Gastroesophageal sphincter (tissue), 4 donors: Measurements from ENCODE around the gene UBE2E2. TPM values are rescaled to one million over a fixed set of nuclear protein-coding genes. Genes with fewer than 3 reads are reported as not detected.

ENCODE experiments used
- ATAC-seq: fragments of 150-250 bp; one replicate; pipeline ENCODE4 v1.9.1; 2016; ENCODE audit warnings: mild to moderate bottlenecking, moderate library complexity
- H3K27ac ChIP-seq, 4 donors: fragments of 200-600 bp; sonication (generic) in 3 of 4; 1 replicate in 3 of 4; 2 replicates in 1 of 4; pipeline ENCODE4 v1.5.1; 2016 to 2019
- H3K27me3 ChIP-seq: fragments of 200-600 bp; sonication (generic); one replicate; pipeline ENCODE4 v1.5.1; 2019
- H3K36me3 ChIP-seq, 2 donors: fragments of 200-600 bp; sonication (generic); one replicate each; pipeline ENCODE4 v1.5.1; 2019; ENCODE audit warnings: control low read depth in 1 of 2
- H3K4me1 ChIP-seq, 3 donors: fragments of 200-600 bp; sonication (generic); 1 replicate in 2 of 3; 2 replicates in 1 of 3; pipeline ENCODE4 v1.5.1; 2016 to 2019; ENCODE audit warnings: control low read depth in 2 of 3
- H3K4me3 ChIP-seq, 2 donors: fragments of 200-600 bp; sonication (generic); one replicate each; pipeline ENCODE4 v1.5.1; 2019; ENCODE audit warnings: mild to moderate bottlenecking in 1 of 2, moderate library complexity in 1 of 2
- H3K9me3 ChIP-seq, 3 donors: fragments of 200-600 bp; sonication (generic); one replicate each; pipeline ENCODE4 v1.5.1; 2017 to 2019; ENCODE audit warnings: control low read depth in 2 of 3
- EP300 ChIP-seq: sonication (generic); formaldehyde crosslinking; IDR thresholded peaks from one replicate; pipeline ENCODE4 v1.6.1; 2017; ENCODE audit warnings: antibody characterized with exemption, mild to moderate bottlenecking
- POLR2A ChIP-seq, 2 donors: fragments of 450-650 bp; IDR thresholded peaks; one replicate each; pipeline ENCODE4 v1.6.1; 2017; ENCODE audit warnings: antibody characterized with exemption in 2 of 2, mild to moderate bottlenecking in 2 of 2, moderate library complexity in 1 of 2
- POLR2AphosphoS5 ChIP-seq: sonication (generic); formaldehyde crosslinking; IDR thresholded peaks from one replicate; pipeline ENCODE4 v1.6.1; 2017; ENCODE audit warnings: antibody characterized with exemption
- WGBS, 2 donors: methylation state at CpG; one replicate each; pipeline ENCODE4 v1.1.5; 2018; ENCODE audit warnings: low coverage in 1 of 2; 5-methylcytosine and 5-hydroxymethylcytosine counted together
- total RNA-seq, 4 donors: library from RNA; depleted of rRNA; stranded (reverse); fragments of >200 nt; gene quantifications; one replicate each; pipeline ENCODE4 v1.1.0, GENCODE V29; 2016
- TF ChIP-seq, protein P1 (sequence below), 4 experiments: fragments of 200-600 bp in 2 of 4; fragments of 450-650 bp in 2 of 4; sonication (generic) in 1 of 4; IDR thresholded peaks; one replicate each; pipeline ENCODE4 v1.5.1; 2017 to 2019; ENCODE audit warnings: antibody characterized with exemption in 4 of 4, mild to moderate bottlenecking in 2 of 4, moderate library complexity in 2 of 4

UBE2E2 gene
- total RNA-seq, 4 donors from 2014 or later: 35.8 to 114 (median 70.2) TPM

DNA sequence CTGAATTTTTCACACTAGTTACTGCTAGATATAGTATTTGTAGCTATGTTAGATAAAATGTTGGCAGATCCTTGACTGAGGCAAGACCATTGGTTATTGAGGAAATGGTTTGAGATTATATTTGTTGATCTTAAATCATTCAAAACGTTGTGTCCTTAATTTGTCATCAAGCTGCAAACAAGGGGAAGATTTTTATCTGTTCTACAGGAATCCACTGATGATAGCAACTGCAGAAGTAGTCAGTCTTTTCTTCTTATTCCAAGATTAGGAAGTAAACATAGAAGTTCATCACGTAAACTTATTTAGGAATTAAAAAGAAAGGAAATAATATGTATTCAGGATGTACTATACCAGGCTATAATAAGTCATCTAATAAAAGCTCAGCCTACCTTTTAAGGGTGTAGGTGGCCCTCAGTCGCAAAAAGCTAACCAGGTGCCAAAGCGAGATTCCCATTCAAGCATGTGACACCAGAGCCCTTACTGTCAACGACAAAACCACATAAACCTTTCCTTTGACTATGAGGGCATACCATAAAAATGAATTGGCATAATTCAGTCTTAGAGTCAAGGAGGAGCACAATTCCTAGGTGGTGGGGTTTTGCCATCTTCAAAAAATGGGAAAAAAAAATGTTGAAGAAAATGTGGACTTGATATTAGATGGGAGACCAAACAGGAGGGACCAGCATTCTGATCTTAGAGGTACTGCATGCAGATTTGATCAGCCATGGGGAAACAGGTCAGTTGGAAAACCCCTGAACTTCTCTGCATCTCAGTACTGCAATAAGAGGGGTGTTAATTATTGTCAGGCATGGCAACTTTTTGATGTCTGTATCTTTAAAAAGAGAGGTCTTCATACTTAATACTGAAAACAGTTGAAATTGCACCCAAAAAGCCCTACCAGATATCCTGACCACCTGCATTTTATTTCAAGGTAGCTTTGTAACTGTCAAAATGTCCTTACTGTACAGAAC is 390.1 kb downstream of the UBE2E2 start:
- Histone ChIP-seq H3K27me3 (no peaks in the 10 kb centered on the region), H3K4me3 (no peak overlapping the region), H3K36me3 (peaks cover 0 to 4% of the 10 kb centered on the region in 2 donors), H3K4me1 (no peaks in the 10 kb centered on the region), H3K9me3 (no peaks in the 10 kb centered on the region), H3K27ac (no peak overlapping the region)
- no peak for TF ChIP-seq POLR2A (IDR thresholded peaks at IDR 0.05)
- no peak for TF ChIP-seq EP300
- TF ChIP-seq, protein P1, sequence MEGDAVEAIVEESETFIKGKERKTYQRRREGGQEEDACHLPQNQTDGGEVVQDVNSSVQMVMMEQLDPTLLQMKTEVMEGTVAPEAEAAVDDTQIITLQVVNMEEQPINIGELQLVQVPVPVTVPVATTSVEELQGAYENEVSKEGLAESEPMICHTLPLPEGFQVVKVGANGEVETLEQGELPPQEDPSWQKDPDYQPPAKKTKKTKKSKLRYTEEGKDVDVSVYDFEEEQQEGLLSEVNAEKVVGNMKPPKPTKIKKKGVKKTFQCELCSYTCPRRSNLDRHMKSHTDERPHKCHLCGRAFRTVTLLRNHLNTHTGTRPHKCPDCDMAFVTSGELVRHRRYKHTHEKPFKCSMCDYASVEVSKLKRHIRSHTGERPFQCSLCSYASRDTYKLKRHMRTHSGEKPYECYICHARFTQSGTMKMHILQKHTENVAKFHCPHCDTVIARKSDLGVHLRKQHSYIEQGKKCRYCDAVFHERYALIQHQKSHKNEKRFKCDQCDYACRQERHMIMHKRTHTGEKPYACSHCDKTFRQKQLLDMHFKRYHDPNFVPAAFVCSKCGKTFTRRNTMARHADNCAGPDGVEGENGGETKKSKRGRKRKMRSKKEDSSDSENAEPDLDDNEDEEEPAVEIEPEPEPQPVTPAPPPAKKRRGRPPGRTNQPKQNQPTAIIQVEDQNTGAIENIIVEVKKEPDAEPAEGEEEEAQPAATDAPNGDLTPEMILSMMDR (IDR thresholded peaks at IDR 0.05): no peak
- no peak for TF ChIP-seq POLR2AphosphoS5
- WGBS, 2 donors: 81 to 90% methylated on average over 5 of the region's 5 CpGs
- no peak for ATAC-seq

DNA sequence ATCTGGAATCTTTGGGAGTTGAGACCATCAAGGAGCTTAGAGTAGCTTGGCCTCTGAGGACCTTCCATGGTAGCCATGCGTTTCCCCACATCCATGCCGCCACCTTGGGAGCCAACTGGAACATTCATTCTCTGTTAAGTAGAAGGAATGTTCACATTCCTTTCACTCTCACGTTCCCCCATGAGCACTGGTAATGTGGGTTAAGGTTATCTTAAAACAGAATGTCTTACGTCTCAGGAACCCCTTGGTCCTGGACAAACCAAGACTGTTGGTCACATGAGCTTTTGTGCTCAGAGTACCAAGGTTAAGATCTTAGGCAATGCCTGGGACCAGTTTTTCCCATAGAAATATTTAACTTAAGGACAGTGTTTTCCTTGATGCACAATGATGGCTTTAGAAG is 390.9 kb downstream of the UBE2E2 start:
- TF ChIP-seq EP300 (no peak), POLR2AphosphoS5 (no peak), POLR2A (IDR thresholded peaks at IDR 0.05) (no peak)
- TF ChIP-seq, protein P1 (IDR thresholded peaks at IDR 0.05): no peak
- no peak for ATAC-seq
- Histone ChIP-seq H3K9me3 (no peaks in the 10 kb centered on the region), H3K27me3 (no peaks in the 10 kb centered on the region), H3K27ac (no peak overlapping the region), H3K36me3 (peaks cover 0 to 4% of the 10 kb centered on the region in 2 donors), H3K4me1 (no peaks in the 10 kb centered on the region), H3K4me3 (no peak overlapping the region)
- 62 to 71% methylated on average over 3 to 4 of the region's 4 CpGs for WGBS, 2 donors

DNA sequence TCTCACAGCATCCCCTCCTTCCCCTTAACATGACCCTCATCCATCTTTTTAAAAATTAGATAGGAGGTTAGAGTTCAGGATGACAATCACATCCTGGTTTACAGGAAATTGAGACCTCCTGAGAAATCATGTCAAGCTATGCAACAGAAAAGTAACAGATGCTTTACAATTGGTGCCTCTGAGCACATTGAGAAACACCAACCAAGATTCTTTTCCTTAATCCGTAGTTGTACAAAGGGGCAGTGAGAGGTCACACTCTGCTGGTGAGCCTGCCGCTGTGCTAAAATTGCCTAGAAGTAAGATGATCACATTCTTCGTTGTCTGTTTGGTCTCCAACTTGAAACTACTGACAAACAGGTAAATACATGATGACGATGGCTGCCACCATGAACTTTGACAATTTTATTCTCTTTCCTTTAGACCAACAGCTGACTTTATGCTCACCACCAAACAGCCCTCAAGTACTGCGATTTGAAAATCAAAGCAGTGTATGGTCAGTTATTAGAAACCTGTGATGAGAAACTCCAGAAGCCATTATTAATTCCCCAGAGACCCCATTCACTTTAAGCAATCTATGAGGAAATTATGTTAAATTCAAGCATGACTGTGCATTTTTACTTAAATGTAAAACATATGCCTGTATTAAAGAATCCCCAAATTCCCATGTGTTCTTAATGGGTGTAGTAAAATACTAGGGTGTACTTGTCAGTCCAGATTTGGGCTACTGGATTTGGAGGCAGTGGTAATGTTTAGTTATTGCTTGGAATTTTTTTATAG is 392.0 kb downstream of the UBE2E2 start:
- Histone ChIP-seq H3K27ac (no peak overlapping the region), H3K9me3 (no peaks in the 10 kb centered on the region), H3K27me3 (no peaks in the 10 kb centered on the region), H3K4me3 (no peak overlapping the region), H3K4me1 (no peaks in the 10 kb centered on the region), H3K36me3 (peaks cover 0 to 4% of the 10 kb centered on the region in 2 donors)
- ATAC-seq: no peak
- TF ChIP-seq POLR2AphosphoS5 (no peak), POLR2A (IDR thresholded peaks at IDR 0.05) (no peak), EP300 (no peak)
- TF ChIP-seq, protein P1 (IDR thresholded peaks at IDR 0.05): no peak
- WGBS, 2 donors: 61 to 82% methylated on average over 2 to 5 of the region's 5 CpGs

DNA sequence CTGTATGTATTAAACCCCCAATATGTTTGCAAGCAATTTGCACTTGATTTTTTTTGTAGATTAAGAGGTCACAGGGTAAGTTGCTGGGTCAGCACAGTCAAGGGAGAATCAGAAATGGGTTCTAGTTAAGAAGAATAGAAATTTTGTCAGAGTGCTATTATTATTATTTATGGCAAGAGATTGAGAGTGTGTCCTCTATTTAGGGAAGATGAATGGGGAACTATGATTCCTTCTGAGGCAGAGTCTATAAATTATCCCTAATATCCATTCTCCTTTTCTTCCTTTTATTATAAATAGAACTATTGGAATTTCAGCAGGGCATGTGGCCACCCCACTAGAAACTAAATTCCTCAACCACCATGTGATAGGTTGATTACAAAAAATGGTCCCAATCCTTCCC is 392.7 kb downstream of the UBE2E2 start:
- peaks cover 0 to 4% of the 10 kb centered on the region in 2 donors for H3K36me3 ChIP-seq
- no peaks in the 10 kb centered on the region for H3K27me3 ChIP-seq
- H3K27ac ChIP-seq: no peak overlapping the region
- H3K4me1 ChIP-seq: peaks cover 0 to 2% (median 0%) of the 10 kb centered on the region in 3 donors
- no peak overlapping the region for H3K4me3 ChIP-seq
- no peak for ATAC-seq
- TF ChIP-seq, protein P1 (IDR thresholded peaks at IDR 0.05): no peak
- TF ChIP-seq POLR2A (IDR thresholded peaks at IDR 0.05) (no peak), POLR2AphosphoS5 (no peak), EP300 (no peak)
- H3K9me3 ChIP-seq: no peaks in the 10 kb centered on the region
